ENCODE measurements around the gene SLITRK5.

GRCh38 chr13:87709947-87710346 is 38.8 kb downstream of the SLITRK5 start:
- TF ChIP-seq, protein P1, sequence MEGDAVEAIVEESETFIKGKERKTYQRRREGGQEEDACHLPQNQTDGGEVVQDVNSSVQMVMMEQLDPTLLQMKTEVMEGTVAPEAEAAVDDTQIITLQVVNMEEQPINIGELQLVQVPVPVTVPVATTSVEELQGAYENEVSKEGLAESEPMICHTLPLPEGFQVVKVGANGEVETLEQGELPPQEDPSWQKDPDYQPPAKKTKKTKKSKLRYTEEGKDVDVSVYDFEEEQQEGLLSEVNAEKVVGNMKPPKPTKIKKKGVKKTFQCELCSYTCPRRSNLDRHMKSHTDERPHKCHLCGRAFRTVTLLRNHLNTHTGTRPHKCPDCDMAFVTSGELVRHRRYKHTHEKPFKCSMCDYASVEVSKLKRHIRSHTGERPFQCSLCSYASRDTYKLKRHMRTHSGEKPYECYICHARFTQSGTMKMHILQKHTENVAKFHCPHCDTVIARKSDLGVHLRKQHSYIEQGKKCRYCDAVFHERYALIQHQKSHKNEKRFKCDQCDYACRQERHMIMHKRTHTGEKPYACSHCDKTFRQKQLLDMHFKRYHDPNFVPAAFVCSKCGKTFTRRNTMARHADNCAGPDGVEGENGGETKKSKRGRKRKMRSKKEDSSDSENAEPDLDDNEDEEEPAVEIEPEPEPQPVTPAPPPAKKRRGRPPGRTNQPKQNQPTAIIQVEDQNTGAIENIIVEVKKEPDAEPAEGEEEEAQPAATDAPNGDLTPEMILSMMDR (IDR thresholded peaks at IDR 0.05), result no peak
- TF ChIP-seq POLR2A (IDR thresholded peaks at IDR 0.05) (no peak), EP300 (IDR thresholded peaks at IDR 0.05) (no peak)
